GM19238 (cell line): ENCODE measurements around the gene NLRC5.

ENCODE experiments used
- DNase-seq: peaks from one replicate; pipeline ENCODE4 v3.0.0; 2011; ENCODE audit warnings: low spot score; ENCODE audit not compliant: insufficient read length

NLRC5 gene, protein sequence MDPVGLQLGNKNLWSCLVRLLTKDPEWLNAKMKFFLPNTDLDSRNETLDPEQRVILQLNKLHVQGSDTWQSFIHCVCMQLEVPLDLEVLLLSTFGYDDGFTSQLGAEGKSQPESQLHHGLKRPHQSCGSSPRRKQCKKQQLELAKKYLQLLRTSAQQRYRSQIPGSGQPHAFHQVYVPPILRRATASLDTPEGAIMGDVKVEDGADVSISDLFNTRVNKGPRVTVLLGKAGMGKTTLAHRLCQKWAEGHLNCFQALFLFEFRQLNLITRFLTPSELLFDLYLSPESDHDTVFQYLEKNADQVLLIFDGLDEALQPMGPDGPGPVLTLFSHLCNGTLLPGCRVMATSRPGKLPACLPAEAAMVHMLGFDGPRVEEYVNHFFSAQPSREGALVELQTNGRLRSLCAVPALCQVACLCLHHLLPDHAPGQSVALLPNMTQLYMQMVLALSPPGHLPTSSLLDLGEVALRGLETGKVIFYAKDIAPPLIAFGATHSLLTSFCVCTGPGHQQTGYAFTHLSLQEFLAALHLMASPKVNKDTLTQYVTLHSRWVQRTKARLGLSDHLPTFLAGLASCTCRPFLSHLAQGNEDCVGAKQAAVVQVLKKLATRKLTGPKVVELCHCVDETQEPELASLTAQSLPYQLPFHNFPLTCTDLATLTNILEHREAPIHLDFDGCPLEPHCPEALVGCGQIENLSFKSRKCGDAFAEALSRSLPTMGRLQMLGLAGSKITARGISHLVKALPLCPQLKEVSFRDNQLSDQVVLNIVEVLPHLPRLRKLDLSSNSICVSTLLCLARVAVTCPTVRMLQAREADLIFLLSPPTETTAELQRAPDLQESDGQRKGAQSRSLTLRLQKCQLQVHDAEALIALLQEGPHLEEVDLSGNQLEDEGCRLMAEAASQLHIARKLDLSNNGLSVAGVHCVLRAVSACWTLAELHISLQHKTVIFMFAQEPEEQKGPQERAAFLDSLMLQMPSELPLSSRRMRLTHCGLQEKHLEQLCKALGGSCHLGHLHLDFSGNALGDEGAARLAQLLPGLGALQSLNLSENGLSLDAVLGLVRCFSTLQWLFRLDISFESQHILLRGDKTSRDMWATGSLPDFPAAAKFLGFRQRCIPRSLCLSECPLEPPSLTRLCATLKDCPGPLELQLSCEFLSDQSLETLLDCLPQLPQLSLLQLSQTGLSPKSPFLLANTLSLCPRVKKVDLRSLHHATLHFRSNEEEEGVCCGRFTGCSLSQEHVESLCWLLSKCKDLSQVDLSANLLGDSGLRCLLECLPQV (N-terminal part only)

DNA sequence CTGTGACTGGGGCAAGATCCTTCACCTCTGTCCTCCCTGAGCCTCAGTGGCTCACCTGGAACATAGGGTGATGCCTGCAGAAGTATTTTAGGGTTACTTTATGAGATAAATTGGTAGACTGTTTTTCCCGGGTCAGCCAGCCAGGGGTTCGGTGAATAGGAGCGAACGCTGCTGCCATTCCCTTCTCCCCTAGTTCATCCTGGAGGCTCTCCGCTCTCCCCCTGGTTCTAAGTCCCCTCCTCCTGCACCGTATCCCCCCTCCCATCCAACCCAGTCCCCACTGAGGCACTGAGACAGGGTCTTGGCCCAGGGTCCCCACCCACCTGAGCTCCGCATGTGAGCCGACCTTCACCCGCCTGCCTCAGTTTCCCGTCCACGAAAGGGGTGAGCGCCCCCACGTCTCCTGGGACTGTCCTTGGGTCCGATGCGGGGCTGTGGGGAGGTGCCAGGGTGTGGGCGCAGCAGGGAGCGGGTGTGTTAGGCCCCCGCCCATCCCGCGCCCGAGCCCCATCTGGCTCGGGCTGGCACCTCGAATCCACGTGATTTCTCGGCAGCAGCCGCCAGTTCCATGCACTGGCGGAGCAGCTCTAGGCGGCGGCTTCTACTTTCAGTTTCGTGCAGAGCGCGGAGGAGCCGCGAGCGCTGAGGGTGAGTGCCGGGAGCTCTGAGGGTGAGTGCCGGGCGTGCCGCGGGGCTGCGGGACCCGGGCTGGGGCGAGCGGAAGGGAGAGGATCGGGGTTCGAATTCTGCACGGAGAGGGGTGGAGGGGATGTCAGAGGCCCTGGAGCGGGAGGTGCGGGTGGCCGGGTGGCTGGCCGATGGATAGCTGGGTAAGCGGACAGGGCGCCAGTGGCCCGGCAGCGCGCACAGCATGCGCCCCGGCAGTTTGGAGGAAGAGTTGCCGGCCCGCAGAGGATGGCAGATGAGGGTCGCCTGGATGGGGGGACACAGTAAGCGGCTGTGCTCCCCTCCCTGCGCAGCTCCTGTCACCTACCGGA is at the start of gene NLRC5:
Gene NLRC5, plus strand, starts transcription at position 610 of the 998 bp plus-strand sequence. CDS start 31,156 bp downstream, outside the sequence.
- DNase-seq = peak; percentile 85

DNA sequence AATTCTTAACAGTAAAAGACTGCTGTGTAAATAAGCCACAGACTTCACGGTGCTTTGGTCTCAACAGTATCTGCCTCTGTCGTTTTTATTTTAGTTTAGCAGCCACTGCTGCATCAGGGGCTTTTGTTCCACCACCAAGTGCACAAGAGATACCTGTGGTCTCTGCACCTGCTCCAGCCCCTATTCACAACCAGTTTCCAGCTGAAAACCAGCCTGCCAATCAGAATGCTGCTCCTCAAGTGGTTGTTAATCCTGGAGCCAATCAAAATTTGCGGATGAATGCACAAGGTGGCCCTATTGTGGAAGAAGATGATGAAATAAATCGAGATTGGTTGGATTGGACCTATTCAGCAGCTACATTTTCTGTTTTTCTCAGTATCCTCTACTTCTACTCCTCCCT is 49.6 kb upstream of the NLRC5 start:
- DNase-seq = no peak

DNA sequence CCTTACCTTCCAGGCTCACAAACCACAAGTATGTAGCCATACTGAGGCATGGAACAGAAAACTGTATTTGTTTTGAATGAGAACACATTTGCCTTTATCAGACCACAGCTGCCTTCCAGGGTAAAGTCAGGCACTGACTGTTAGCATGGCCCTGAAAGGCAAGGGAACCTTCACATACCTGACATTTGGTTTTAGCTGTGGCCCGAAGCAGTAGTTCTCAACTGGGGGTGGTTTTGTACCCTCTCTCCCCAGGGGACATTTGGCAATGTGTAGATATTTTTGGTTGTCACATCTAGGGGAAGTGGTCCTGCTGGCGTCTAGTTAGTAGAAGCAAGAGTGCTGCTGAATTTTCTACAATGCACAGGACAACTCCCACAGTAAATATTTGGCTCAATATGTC is 48.3 kb upstream of the NLRC5 start:
- no peak for DNase-seq

DNA sequence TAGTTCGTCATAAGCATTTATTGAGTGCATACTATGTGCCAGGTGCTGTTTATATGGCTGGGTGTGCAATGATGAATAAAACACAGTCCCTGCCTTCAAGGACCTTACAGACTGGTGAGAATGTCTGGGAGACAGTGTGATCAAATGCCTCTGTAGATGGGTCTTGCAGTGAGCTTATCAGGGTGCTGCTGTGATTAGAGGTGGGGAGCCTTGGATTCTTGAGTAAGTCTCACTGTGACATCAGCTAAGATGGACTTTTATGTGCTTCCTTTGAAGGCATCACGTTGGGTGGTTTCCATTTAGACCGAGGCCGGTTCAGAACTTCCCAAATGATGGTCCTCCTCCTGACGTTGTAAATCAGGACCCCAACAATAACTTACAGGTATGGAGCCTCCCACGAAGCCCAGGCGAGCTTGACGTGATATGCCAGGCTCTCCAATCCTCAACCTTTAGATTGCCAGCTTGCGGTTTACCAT is 47.5 kb upstream of the NLRC5 start:
- DNase-seq = no peak

DNA sequence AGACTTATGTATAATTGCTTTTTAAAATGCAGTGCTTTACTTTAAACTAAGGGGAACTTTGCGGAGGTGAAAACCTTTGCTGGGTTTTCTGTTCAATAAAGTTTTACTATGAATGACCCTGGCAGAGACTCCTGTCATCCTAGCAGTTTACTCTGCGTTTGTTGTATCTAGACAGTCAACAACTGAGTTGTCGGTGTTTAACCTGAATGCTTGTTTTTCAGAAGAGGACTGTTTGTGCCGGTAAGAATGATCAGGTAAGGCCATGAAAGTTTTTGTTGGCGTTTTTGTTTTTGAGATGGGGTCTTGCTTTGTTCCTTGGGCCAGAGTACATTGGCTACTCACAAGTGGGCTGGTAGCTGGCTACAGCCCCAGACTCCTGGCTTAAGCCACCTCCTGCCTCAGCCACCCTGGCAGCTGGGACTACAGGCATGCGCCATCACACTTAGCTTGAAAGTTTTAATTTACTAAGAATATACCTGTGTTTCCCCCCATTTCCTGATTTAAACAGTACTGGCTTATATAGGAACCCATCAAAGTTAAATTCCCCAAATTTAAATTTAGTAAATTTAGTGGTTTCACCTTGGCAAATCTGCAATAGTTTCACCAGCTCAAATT is 45.5 kb upstream of the NLRC5 start:
- no peak for DNase-seq

DNA sequence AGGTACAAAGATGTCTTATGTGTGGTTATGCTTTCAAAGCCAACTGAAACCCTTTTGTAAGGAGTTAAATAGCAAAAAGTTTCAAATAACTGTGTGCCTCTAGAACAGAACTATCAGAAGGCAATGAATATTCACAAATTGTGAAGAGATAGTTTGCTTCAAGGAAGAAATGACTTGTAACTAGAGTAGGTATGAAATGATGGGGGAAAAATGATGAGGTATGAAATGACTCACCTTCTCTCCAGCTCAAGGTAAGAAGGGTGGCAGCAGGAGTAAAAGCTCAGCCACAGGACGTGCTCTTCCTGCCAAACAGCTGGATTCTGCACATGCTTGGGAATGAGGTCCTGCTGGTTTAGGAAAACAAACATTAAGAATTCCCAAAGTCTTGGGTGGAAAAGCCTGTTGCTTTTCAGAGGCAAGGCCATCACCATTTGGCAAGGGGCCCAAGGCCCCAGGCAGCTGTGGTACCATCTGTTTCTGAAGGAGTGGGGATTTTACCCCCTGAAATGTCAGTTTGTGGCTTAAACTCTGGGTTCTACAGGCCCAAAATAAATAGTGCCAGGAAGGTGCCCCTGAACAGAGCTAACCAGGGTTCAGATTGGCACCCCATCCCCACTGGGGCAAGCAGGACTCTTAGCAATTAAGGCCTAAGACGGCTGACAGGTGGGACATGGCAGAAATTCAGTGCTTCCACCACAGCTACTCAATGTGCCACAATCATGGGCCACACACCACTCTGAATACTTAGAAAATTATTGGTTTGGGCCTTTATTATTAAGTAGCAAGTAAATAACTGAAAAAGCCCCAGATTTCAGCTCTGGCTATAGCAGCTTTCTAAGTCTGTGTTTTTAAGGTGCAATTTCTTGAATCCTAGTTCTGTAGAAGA is 44.2 kb upstream of the NLRC5 start:
- DNase-seq = no peak

DNA sequence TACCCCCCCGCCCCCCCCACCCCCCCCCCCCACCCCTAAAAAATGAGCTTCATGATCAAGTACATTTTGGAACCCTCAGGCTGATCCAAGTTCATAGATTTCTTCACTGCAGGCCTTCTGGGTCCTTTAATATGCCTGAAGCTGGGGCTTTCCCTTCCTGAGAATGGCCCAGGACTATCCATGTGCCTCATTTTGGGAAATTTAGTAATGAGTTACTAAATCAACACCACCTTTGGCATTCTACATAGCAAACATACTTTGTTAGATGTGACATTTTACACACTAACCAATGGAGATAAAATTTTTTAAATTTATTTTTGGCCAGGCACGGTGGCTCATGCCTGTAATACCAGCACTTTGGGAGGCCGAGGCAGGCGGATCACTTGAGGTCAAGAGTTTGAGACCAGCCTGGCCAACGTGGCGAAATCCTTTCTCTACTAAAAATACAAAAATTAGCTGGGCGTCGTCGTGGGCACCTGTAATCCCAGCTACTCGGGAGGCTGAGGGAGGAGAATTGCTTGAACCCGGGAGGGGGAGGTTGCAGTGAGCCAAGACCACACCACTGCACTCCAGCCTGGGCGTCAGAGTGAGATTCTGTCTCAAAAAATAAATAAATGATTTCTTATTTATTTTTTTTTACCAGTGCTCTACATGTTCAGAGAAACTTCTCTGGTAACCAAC is 43.4 kb upstream of the NLRC5 start:
- DNase-seq = no peak

DNA sequence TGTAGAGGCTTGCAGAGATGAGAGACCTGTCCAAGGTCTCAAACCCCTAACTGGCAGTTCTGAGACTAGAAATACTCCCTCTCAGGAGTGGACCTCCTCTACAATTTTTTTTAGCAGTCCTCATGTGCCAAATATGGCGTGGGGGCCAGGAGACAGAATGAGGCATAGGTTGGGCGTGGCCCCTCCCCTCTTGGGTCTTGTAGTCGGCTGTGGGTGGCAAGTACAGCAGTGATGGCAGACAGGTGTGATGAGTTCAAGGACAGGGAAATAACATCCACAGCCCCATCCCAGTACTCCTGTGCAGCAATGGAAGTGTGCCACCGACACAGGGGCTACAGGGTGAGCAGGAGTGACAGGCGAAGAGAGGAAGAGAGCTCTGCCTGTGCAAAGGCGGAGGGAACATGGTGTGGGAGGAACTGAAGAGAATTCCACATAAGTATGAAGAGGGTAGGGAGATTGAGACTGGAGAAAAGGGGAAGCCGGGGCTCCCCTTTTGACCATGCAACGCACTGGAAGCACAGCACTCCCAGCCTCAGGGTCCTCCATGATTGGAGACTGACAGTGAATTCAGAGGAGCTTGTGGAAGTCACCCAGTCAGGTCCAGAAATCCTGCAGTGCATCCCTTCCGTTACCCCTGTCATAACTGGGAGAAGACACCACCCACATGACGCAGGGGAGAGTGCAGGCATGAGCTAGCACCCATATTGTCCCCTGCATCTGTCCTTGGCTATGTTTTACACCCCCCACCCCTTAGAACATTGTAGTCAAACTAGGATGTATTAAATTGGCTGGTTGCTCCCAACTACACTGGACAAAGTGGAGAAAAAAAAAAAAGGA is 42.4 kb upstream of the NLRC5 start:
- no peak for DNase-seq

DNA sequence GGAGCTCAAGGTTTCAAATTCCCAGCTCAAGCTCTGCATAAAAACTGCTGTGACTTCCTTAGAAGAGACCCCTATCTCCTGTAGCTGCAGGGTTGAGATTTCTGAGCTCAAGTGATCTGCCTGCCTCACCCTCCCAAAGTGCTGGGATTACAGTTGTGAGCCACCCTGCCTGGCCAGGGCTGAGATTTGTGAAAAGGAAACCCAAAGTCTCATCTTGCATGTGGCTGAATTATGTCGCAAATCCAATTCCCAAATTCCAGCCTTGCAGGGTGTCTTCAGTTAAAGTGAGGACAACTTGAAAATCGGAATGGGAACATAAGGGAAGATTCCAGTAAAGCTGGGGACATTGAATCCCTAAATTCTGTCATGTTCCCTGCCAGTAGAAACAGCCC is 41.8 kb upstream of the NLRC5 start:
- no peak for DNase-seq

DNA sequence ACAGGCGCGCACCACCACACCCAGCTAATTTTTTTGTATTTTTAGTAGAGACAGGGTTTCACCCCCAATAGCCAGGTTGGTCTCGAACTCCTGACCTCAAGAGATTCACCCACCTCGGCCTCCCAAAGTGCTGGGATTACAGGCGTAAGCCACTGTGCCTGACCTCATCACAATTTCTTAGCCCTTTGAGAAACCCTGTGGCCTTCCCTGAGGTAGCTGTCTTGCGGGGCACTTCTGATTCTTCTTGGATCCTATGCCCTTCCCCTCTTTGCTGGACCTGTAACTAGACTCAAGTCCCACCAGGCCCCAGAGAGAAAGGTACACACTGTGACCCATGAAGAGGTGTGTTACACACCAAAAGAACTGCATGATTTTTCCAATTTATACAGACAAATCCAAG is 41.1 kb upstream of the NLRC5 start:
- no peak for DNase-seq

DNA sequence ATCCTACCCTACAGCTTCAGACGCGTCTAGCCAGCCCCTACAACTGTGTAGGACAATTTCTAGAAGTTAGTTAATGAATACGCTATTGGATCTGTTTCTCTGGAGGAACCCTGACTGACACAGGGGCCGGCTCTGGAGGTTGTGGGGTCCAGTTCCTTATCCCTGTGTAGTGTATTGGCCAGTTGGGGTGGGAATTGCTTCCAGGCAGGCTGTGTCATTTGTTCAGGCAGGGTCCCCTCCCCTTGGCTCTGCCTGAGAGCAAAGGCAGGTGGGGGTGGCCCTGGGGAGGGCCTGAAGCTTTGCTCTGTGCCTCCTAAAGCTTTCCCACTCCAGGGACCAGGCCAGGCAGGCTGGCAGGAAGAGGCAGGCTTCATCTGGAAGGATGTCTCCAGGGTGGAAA is 39.3 kb upstream of the NLRC5 start:
- no peak for DNase-seq

DNA sequence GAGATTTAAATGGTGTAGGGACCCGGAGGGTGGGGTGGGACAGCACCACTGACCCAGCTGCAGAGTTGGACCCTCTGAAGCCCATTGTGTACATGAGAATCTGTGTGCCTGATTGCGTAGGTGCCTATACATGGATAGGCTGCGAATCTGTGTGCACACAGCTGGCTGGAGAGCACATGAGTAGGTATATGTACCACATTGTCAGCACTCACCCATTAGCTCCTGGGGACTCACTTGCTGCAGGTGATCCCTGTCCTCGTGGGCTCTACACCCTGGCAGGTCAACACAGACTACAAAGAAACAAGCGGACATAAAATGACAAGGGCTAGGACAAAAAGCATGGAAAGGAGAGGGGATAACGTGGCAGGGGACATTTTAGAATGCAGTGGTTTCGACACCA is 38.9 kb upstream of the NLRC5 start:
- no peak for DNase-seq

DNA sequence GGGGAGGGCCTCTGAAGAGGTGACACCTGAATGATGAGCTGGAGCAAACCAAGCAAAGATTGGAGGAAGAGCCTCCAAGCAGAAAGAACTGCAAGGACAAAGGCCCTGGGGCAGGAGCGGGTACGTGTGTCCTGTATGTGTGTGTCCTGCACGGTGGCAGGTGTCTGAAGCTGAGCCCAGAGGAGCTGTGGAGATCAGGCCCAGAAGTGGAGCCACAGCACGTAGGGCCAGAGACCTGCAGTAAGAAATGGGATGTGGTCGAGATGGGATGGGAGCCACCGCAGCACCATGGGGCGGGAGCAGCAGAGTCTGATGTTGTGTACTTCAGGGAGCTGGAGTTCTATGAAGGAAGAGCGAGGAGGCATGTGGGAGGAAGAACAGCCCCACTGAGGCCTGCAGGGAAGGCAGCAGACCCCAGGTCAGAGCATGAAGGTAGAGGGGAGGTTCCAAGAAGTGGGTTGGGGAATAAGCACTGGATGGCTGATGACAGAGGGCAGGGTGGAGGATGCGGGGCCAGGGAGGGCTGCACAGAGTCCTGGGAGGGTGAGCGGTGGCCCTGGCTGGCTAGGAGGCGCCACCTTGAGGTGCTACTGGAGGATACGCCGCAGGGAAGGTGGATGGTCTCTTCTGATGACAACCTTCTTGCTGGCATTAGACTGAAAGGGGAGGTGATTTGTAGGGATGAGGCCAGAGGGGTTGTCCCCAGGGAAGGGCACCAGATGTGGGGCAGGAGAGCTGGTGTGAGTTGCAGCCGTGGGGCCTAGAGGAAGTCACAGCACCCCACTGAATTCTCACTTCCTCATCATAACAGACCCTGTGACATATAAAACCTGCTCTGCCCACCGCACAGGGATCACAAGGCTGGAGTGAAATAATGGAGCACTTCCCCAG is 38.2 kb upstream of the NLRC5 start:
- peak; percentile 66 for DNase-seq

DNA sequence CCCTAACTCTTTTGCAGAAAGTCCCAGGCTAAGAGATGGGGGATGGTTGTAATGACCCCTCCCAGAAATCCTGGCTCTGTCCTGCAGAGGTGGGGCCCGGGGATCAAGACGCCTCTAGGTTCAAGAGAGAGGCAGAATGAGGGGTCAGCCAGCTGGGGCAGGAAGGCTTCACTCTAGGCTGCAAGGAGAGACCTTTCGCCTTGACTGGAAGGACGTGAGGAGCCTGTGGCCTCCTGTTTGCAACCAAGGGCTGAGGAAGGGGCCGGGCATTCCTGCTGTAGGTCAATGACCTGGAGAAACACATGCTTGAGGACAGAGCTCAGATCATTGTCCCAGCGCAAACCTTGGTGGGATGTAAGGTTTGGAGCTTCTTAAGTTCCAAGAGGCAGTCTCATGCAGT is 36.4 kb upstream of the NLRC5 start:
- no peak for DNase-seq

DNA sequence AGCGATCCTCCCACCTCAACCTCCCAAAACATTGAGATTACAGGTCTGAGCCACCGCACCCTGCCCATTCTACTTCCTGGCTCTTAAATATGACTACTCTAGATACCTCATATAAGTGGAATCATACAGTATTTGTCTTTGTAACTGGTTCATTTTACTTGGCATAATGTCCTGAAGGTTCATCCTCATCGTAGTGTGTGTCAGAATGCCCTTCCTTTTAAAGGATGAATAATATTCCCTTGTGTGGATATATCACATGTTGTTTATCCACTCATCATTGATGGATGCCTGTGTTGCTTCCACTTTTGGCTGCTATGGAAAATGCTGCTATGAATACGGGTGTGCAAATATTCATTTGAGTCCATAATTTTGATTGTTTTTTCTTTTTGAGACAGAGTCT is 33.3 kb upstream of the NLRC5 start:
- no peak for DNase-seq

DNA sequence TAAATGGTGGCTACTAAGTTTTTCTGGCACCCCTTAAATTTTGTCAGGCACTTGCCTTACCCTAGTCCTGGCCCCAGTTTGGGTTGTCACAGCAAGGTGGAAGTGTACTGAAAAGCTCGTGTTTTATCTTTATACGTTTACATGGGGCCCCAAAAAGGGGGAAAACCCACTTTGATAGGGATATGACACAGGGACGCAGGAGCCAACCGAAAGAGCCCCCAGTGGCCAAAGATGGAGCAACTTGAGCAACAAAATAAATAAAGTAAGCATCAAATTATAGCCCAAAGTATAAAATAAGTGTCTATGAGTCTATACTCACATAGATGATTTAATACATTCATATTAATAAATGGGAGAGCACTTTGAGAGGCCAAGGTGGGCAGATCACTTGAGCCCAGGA is 32.6 kb upstream of the NLRC5 start:
- no peak for DNase-seq
